HG02870 (cell line): ENCODE results near the gene TANK.
"Not testable (repeated sequence)": the region's sequence is repeated elsewhere in the genome, so short reads cannot be mapped to it uniquely, and the experiment has no call there.

Source experiments
- ATAC-seq: cut with Tn5 transposase; IDR thresholded peaks from one replicate; pipeline ENCODE4 v1.9.1; 2021; ENCODE audit warnings: mild to moderate bottlenecking, moderate library complexity; ENCODE audit not compliant: unreplicated experiment

Gene TANK

GRCh38 chr2:161166538-161167409, 6.5 kb downstream of the TANK start:
- ATAC-seq: peak; percentile 76

DNA sequence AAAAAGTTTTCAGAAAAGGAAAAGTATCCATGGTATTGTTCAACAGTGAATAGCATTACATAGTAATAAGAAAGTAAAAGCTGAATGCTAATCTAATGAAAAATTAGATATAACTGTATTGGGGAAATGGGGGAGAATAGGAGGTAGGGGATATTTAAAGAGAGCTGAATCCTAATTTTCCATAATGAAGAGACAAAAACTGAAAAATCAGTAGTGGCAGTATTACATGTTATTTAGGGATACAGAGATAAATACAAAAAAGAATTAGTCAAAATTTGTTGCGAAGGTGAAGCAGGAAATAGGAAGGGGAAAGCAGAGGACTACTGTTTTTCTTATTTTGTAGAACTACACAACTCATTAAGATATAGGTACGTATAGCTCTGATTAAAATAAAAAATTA, 9.1 kb downstream of the TANK start:
- ATAC-seq: no peak

- ATAC-seq: no peak
These were observed 10.1 kb downstream of the TANK start for GRCh38 chr2:161170377-161170776.

DNA sequence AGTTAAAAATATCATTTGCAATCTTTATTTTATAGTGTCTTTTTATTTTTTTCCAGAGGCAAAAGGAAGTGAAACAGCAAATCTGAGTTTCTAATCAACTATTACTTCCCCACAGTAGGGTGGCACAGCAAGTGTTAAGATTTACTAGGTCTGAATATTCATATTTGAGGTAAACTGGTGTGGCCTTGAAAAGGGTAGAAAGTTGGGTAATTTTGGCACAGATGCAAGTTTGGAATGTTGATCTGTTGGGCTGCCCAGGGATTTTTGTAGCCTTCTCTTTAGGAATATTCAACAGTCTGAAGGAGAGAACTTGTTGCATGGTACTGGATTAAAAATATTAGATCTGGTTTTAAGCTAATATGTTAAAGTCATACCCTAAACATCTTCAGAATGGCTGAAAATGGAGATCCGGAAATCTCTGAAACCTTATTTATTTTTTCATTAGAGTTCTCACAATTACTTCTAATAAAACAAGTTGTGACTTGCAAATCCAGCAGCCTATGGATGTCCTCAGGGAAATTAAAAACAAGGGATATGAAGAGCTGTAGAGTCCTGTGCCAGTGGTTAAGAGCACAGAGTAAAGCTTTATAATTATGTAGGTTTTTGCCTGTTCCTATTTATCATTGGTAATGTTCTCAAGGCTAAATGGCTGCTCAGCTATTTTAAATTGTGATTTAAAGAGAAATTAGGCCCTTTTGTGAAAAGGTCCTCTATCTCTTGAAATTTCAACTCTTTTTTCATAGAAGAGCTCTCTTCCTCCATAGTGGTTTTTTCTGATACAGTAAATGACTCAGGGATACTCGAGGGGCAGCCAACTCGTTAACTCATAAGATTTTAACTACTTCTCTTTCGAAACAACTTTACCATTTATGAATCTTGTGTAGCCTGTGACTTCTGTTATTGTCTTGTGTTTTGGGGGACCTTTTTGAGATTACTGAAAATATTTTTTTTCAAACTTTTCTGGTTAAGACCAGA, 11.0 kb downstream of the TANK start:
- ATAC-seq: peak; percentile 22

DNA sequence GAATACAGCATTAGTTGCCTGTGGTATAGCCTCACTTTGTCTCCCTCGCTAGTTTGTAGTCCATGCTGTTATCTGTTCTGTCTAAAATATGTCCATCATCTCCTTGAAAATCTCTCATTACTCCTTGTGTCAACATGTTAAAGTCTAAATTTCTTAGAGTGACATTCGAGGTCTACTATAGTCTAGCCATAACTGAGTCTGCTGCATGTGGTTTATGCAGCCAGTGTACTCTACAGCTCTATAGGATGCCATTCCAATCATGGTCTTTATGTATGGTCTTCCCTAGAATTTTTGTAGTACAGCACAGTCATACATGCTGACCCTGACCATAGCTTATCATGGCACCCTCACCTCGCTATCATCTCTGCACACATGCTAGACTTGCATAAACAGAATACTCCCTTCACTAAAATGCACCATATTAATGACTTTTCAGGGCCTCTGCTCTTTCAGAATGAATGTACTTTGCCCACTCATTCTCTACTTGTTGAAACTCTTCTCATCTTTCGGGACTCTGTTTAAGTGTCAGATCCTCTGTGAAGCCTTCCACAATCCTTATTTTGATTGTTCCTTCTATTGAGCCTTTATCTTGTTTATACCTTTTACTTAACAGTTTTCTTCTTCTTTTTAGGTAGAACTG, 12.8 kb downstream of the TANK start:
- ATAC-seq: peak; percentile 83

- ATAC-seq: no peak
These were observed 13.4 kb downstream of the TANK start for GRCh38 chr2:161173541-161174194.

GRCh38 chr2:161177969-161178368, 17.7 kb downstream of the TANK start:
- ATAC-seq: no peak

GRCh38 chr2:161178756-161179155, 18.5 kb downstream of the TANK start:
- no peak for ATAC-seq

GRCh38 chr2:161190050-161190449, 29.8 kb downstream of the TANK start:
- no peak for ATAC-seq

DNA sequence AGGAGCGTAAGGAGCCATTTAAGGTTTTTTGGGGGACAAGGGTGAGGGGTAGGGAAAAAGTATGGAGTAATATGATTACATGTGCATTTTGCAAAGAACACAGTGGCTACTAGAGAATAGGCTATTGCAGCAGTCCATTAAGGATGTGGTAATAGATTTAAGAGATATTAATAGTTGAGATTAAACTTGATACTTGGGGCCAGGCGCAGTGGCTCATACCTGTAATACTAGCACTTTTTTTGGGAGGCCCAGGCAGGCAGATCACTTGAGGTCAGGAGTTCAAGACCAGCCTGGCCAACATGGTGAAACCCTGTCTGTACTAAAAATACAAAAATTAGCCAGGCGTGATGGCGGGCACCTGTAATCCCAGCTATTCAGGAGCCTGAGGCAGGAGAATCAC, 35.4 kb downstream of the TANK start:
- not testable (repeated sequence) for ATAC-seq

- peak; percentile 80 for ATAC-seq
These were observed 39.9 kb downstream of the TANK start for GRCh38 chr2:161199912-161200701.

GRCh38 chr2:161204846-161205245, 44.6 kb downstream of the TANK start:
- ATAC-seq: no peak

GRCh38 chr2:161206471-161207032, 46.3 kb downstream of the TANK start:
- no peak for ATAC-seq

- ATAC-seq: no peak
These were observed 47.7 kb downstream of the TANK start for GRCh38 chr2:161207941-161208340.

- peak; percentile 58 for ATAC-seq
These were observed 48.4 kb downstream of the TANK start for GRCh38 chr2:161208527-161209139.

DNA sequence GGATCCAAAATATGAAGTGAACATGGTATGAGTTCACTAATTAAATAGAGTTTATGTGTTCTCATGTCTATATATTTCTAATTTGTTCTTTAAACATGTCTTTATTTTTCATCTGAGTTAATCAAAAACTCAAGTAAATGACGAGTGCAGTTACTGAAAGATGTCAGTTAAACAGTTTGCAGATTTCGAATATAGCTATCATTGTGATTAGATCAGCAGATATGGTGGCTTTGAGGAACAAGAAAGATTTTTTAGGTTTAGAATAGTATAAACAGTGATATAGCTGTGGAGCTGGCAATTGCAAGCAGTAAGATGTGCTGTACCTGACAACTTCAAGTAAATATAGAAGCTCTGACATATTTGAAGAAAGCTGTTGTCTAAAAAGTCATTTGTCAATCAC, 49.7 kb downstream of the TANK start:
- ATAC-seq: no peak

- ATAC-seq: no peak
These were observed 57.5 kb downstream of the TANK start for GRCh38 chr2:161217597-161218185.

GRCh38 chr2:161219211-161219610, 59.0 kb downstream of the TANK start:
- ATAC-seq: no peak
